Measurements from ENCODE around the gene TPSD1. TPM values are rescaled to one million over a fixed set of nuclear protein-coding genes. Genes with fewer than 3 reads are reported as not detected.

Gene TPSD1
- total and polyA plus RNA-seq, 2 experiments from 2014 or later, result 0.17 TPM; not detected in 1

DNA sequence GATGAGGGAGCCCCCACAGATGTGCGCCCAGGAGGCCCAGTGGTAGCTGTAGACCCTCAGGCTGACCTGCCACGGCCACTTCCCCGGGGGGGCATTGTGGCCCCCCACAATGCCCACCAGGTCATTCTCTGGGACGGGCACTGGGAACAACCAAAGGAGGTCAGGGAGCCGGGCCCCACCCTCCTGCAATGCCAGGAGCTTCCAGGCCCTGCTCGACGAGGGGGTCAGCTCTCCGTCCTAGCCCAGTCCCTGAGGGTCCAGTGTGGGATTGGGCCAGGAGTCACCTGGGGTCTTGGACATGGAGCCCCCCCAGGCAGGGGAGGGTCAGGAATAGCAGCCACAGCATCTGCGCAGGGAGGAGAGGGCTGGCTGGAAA, 7.0 kb downstream of the TPSD1 start:
- Histone ChIP-seq H3K9me2 (ENCODE audit: insufficient read depth) (no peaks in the 10 kb centered on the region), H3K27me3 (ENCODE audit: insufficient read depth) (no peaks in the 10 kb centered on the region), H3K36me3 (ENCODE audit: insufficient read depth) (no peaks in the 10 kb centered on the region), H3K4me3 (no peak overlapping the region), H3K79me2 (replicated peaks; ENCODE audit: insufficient read depth) (no peaks in the 10 kb centered on the region), H2AFZ (no peak overlapping the region), H4K20me1 (replicated peaks; ENCODE audit: insufficient read depth) (0 out of 2 replicates have a peak, but pooled peaks cover 2% of the 10 kb centered on the region), H3F3A (replicated peaks; ENCODE audit: low read depth) (no peaks in the 10 kb centered on the region), H3K4me2 (no peak overlapping the region), H3K27ac (ENCODE audit: low read depth) (no peak overlapping the region), H3K4me1 (ENCODE audit: insufficient read depth) (no peaks in the 10 kb centered on the region)
- ATAC-seq, result no peak
- Mint-ChIP-seq H3K27me3 (ENCODE audit: insufficient read depth, low read depth, poor library complexity) (peaks cover 35% of the 10 kb centered on the region), H3K36me3 (ENCODE audit: low read depth) (no peaks in the 10 kb centered on the region), H3K27ac (no peak overlapping the region), H3K9me3 (peaks cover 15% of the 10 kb centered on the region), H3K4me3 (no peak overlapping the region), H3K4me1 (peaks cover 11% of the 10 kb centered on the region)
- TF ChIP-seq EZH2 (IDR thresholded peaks at IDR 0.05; ENCODE audit: low read depth, unreplicated experiment), result no peak
- no peak for DNase-seq (ENCODE audit: low spot score)

- no peaks in the 10 kb centered on the region for H3K36me3 ChIP-seq (ENCODE audit: insufficient read depth)
- no peaks in the 10 kb centered on the region for H3K4me1 ChIP-seq (ENCODE audit: insufficient read depth)
- H3K9me3 Mint-ChIP-seq, result peaks cover 15% of the 10 kb centered on the region
- H3K4me2 ChIP-seq, result no peak overlapping the region
- H3K27me3 ChIP-seq (ENCODE audit: insufficient read depth), result no peaks in the 10 kb centered on the region
- peaks cover 35% of the 10 kb centered on the region for H3K27me3 Mint-ChIP-seq (ENCODE audit: insufficient read depth, low read depth, poor library complexity)
- ATAC-seq (no peak), DNase-seq (ENCODE audit: low spot score) (no peak)
- H3K4me1 Mint-ChIP-seq, result peaks cover 10% of the 10 kb centered on the region
- no peaks in the 10 kb centered on the region for H3K9me2 ChIP-seq (ENCODE audit: insufficient read depth)
- no peak overlapping the region for H3K27ac Mint-ChIP-seq
- H3K4me3 ChIP-seq, result no peak overlapping the region
- 0 out of 2 replicates have a peak, but pooled peaks cover 2% of the 10 kb centered on the region for H4K20me1 ChIP-seq (replicated peaks; ENCODE audit: insufficient read depth)
- no peaks in the 10 kb centered on the region for H3F3A ChIP-seq (replicated peaks; ENCODE audit: low read depth)
- no peaks in the 10 kb centered on the region for H3K36me3 Mint-ChIP-seq (ENCODE audit: low read depth)
- no peak overlapping the region for H3K4me3 Mint-ChIP-seq
- no peak overlapping the region for H2AFZ ChIP-seq
- no peak for TF ChIP-seq CREB1 (CRISPR knock-in tag; IDR thresholded peaks at IDR 0.05; ENCODE audit: low read depth)
- TF ChIP-seq EZH2 (IDR thresholded peaks at IDR 0.05; ENCODE audit: low read depth, unreplicated experiment), result no peak
- no peak for TF ChIP-seq JUNB (IDR thresholded peaks at IDR 0.05; ENCODE audit: unreplicated experiment)
- TF ChIP-seq, protein P1, sequence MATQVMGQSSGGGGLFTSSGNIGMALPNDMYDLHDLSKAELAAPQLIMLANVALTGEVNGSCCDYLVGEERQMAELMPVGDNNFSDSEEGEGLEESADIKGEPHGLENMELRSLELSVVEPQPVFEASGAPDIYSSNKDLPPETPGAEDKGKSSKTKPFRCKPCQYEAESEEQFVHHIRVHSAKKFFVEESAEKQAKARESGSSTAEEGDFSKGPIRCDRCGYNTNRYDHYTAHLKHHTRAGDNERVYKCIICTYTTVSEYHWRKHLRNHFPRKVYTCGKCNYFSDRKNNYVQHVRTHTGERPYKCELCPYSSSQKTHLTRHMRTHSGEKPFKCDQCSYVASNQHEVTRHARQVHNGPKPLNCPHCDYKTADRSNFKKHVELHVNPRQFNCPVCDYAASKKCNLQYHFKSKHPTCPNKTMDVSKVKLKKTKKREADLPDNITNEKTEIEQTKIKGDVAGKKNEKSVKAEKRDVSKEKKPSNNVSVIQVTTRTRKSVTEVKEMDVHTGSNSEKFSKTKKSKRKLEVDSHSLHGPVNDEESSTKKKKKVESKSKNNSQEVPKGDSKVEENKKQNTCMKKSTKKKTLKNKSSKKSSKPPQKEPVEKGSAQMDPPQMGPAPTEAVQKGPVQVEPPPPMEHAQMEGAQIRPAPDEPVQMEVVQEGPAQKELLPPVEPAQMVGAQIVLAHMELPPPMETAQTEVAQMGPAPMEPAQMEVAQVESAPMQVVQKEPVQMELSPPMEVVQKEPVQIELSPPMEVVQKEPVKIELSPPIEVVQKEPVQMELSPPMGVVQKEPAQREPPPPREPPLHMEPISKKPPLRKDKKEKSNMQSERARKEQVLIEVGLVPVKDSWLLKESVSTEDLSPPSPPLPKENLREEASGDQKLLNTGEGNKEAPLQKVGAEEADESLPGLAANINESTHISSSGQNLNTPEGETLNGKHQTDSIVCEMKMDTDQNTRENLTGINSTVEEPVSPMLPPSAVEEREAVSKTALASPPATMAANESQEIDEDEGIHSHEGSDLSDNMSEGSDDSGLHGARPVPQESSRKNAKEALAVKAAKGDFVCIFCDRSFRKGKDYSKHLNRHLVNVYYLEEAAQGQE (IDR thresholded peaks at IDR 0.05; ENCODE audit: unreplicated experiment), result no peak
- no peak for TF ChIP-seq ZNF462 (CRISPR knock-in tag; IDR thresholded peaks at IDR 0.05)
- TF ChIP-seq POLR2AphosphoS5 (IDR thresholded peaks at IDR 0.05; ENCODE audit: low read depth), result no peak
- no peaks in the 10 kb centered on the region for H3K79me2 ChIP-seq (replicated peaks; ENCODE audit: insufficient read depth)
- no peak overlapping the region for H3K27ac ChIP-seq (ENCODE audit: low read depth)
Observed at GRCh38 chr16:1263591-1264344, 7.9 kb downstream of the TPSD1 start.
